WTC11 (cell line): ENCODE results near the gene PAM16. TPM values are rescaled to one million over a fixed set of nuclear protein-coding genes. Genes with fewer than 3 reads are reported as not detected.

Source experiments
- ATAC-seq: fragments of 200-7000 bp; cut with Tn5 transposase; 2 replicates; pipeline ENCODE4 v1.10.0; 2021; ENCODE audit warnings: mild to moderate bottlenecking, moderate library complexity
- CTCF ChIA-PET: fragments of 300-600 bp; sonication (Branson Sonifier 250); formaldehyde crosslinking; loops from one replicate; lab custom pipeline; 2021; ENCODE audit warnings: antibody characterized with exemption; lab: Charles Lee
- POLR2A ChIA-PET: fragments of 350-600 bp; sonication (Branson Sonifier 250); formaldehyde crosslinking; loops from one replicate; lab custom pipeline; 2021; ENCODE audit warnings: antibody characterized with exemption; lab: Charles Lee
- DNase-seq: peaks from one replicate; pipeline ENCODE4 v3.0.0; 2021; ENCODE audit warnings: low spot score
- H3K27ac Mint-ChIP-seq: 2 replicates; pipeline ENCODE4 v1.8.0; 2021; ENCODE audit warnings: mixed read lengths
- H3K27me3 Mint-ChIP-seq: 2 replicates; pipeline ENCODE4 v1.8.0; 2021; ENCODE audit warnings: low read depth, mild to moderate bottlenecking, moderate library complexity, mixed read lengths
- H3K36me3 Mint-ChIP-seq: 2 replicates; pipeline ENCODE4 v1.8.0; 2021; ENCODE audit warnings: mixed read lengths
- H3K4me1 Mint-ChIP-seq: 2 replicates; pipeline ENCODE4 v1.8.0; 2022; ENCODE audit warnings: mixed read lengths
- H3K4me3 Mint-ChIP-seq: 2 replicates; pipeline ENCODE4 v1.8.0; 2021; ENCODE audit warnings: mild to moderate bottlenecking, moderate library complexity, mixed read lengths
- H3K9me3 Mint-ChIP-seq: 2 replicates; pipeline ENCODE4 v1.8.0; 2021; ENCODE audit warnings: mixed read lengths
- FOXJ3 ChIP-seq: sonication (generic); formaldehyde crosslinking; IDR thresholded peaks from 2 replicates; pipeline ENCODE4 v1.9.0; 2021; ENCODE audit warnings: missing genetic modification reagents, mild to moderate bottlenecking, borderline replicate concordance
- RORB ChIP-seq: fragments of 250-450 bp; sonication (Bioruptor Pico); IDR thresholded peaks from 2 replicates; pipeline ENCODE4 v1.9.0; 2021; ENCODE audit warnings: mild to moderate bottlenecking
- ZNF219 ChIP-seq: sonication (generic); formaldehyde crosslinking; IDR thresholded peaks from 2 replicates; pipeline ENCODE4 v1.8.0; 2023; ENCODE audit warnings: missing genetic modification reagents, mild to moderate bottlenecking, borderline replicate concordance
- ZNF232 ChIP-seq: sonication (generic); formaldehyde crosslinking; IDR thresholded peaks from 2 replicates; pipeline ENCODE4 v1.8.0; 2022; ENCODE audit warnings: mild to moderate bottlenecking, missing genetic modification reagents
- total RNA-seq: library from RNA; stranded (reverse); gene quantifications from 3 replicates; pipeline ENCODE4 v1.2.3, GENCODE V29; 2021
- TF ChIP-seq, protein P1 (sequence below): sonication (generic); formaldehyde crosslinking; IDR thresholded peaks from 2 replicates; pipeline ENCODE4 v1.8.0; 2022; ENCODE audit warnings: missing genetic modification reagents
- TF ChIP-seq, protein P2 (sequence below): sonication (generic); formaldehyde crosslinking; IDR thresholded peaks from 2 replicates; pipeline ENCODE4 v1.8.1; 2022; ENCODE audit warnings: low read depth, missing genetic modification reagents, borderline replicate concordance
- TF ChIP-seq, protein P3 (sequence below): fragments of 200-600 bp; IDR thresholded peaks from 2 replicates; pipeline ENCODE4 v1.8.0; 2022; ENCODE audit warnings: antibody characterized with exemption
- TF ChIP-seq, protein P4 (sequence below): sonication (generic); formaldehyde crosslinking; IDR thresholded peaks from 2 replicates; pipeline ENCODE4 v1.8.1; 2022; ENCODE audit warnings: low read depth, mild to moderate bottlenecking, moderate library complexity, missing genetic modification reagents, borderline replicate concordance
- TF ChIP-seq, protein P5 (sequence below): sonication (generic); formaldehyde crosslinking; IDR thresholded peaks from 2 replicates; pipeline ENCODE4 v1.8.1; 2023; ENCODE audit warnings: mild to moderate bottlenecking, missing genetic modification reagents, borderline replicate concordance
- TF ChIP-seq, protein P6 (sequence below): sonication (generic); formaldehyde crosslinking; IDR thresholded peaks from 2 replicates; pipeline ENCODE4 v1.8.0; 2023; ENCODE audit warnings: missing genetic modification reagents, mild to moderate bottlenecking, borderline replicate concordance
- TF ChIP-seq, protein P7 (sequence below): sonication (generic); formaldehyde crosslinking; IDR thresholded peaks from 2 replicates; pipeline ENCODE4 v1.8.1; 2022; ENCODE audit warnings: missing genetic modification reagents, borderline replicate concordance

Gene PAM16
- total RNA-seq, 1 experiment from 2014 or later: 88.9 TPM

DNA sequence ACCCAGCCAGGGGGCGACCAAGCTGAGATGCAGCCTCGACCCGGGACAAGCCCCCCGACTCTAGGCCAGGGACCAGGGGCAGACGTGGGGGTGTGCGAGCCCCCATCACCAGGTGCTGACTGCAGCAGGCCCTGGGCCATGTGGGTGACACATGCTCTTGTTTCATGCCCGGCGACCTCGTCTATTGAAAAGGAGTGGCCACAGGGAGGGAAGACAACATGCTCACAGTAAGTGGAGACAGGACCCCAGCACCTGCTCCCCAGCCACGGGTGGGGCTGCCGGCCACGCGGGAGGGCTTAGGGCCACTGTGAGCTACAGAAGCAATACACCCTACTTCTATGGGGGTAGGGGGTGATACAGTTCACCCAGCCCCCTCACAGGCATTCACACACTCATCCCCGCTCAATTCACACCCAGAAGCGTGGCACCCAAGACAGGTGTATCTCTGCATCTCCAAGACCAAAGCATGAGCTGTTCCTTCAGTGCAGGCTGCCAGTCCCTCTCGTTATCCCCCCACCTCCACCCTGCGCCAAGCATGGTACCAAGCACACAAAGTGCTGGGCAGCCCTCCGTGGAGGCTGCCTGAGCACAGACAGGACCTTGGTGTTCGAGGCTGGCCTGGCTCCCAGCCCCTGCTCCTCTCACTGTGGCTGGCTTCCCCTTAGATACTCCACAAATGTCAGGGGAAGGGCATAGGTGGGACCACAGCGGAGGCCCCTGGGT lies 34.1 kb upstream of the PAM16 start (continued):
- TF ChIP-seq, protein P1, sequence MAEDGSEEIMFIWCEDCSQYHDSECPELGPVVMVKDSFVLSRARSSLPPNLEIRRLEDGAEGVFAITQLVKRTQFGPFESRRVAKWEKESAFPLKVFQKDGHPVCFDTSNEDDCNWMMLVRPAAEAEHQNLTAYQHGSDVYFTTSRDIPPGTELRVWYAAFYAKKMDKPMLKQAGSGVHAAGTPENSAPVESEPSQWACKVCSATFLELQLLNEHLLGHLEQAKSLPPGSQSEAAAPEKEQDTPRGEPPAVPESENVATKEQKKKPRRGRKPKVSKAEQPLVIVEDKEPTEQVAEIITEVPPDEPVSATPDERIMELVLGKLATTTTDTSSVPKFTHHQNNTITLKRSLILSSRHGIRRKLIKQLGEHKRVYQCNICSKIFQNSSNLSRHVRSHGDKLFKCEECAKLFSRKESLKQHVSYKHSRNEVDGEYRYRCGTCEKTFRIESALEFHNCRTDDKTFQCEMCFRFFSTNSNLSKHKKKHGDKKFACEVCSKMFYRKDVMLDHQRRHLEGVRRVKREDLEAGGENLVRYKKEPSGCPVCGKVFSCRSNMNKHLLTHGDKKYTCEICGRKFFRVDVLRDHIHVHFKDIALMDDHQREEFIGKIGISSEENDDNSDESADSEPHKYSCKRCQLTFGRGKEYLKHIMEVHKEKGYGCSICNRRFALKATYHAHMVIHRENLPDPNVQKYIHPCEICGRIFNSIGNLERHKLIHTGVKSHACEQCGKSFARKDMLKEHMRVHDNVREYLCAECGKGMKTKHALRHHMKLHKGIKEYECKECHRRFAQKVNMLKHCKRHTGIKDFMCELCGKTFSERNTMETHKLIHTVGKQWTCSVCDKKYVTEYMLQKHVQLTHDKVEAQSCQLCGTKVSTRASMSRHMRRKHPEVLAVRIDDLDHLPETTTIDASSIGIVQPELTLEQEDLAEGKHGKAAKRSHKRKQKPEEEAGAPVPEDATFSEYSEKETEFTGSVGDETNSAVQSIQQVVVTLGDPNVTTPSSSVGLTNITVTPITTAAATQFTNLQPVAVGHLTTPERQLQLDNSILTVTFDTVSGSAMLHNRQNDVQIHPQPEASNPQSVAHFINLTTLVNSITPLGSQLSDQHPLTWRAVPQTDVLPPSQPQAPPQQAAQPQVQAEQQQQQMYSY (CRISPR knock-in tag): no peak

DNA sequence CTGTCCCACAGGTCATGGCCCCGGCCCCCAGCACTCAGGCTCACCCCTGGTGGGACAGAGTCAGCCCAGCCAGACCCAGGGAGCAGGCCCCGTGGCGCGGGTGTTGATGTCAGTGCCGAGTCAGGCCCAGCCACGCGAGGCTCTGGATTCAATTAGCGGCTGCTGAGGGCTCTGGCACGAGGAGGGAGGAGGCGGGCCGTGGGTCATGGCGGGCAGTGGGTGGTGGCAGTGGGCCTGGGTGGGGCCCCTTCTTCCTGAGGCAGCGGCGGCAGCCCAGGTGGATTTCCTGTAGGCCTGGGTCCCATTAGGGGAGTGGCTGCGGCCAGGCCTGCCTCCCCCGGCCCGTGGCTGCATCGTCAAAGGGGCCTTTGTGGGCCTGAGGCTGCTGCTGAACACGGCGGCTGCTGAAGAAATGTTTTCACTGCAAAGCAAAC lies 33.4 kb upstream of the PAM16 start:
- TF ChIP-seq, protein P2, sequence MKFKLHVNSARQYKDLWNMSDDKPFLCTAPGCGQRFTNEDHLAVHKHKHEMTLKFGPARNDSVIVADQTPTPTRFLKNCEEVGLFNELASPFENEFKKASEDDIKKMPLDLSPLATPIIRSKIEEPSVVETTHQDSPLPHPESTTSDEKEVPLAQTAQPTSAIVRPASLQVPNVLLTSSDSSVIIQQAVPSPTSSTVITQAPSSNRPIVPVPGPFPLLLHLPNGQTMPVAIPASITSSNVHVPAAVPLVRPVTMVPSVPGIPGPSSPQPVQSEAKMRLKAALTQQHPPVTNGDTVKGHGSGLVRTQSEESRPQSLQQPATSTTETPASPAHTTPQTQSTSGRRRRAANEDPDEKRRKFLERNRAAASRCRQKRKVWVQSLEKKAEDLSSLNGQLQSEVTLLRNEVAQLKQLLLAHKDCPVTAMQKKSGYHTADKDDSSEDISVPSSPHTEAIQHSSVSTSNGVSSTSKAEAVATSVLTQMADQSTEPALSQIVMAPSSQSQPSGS: no peak
- TF ChIP-seq, protein P3, sequence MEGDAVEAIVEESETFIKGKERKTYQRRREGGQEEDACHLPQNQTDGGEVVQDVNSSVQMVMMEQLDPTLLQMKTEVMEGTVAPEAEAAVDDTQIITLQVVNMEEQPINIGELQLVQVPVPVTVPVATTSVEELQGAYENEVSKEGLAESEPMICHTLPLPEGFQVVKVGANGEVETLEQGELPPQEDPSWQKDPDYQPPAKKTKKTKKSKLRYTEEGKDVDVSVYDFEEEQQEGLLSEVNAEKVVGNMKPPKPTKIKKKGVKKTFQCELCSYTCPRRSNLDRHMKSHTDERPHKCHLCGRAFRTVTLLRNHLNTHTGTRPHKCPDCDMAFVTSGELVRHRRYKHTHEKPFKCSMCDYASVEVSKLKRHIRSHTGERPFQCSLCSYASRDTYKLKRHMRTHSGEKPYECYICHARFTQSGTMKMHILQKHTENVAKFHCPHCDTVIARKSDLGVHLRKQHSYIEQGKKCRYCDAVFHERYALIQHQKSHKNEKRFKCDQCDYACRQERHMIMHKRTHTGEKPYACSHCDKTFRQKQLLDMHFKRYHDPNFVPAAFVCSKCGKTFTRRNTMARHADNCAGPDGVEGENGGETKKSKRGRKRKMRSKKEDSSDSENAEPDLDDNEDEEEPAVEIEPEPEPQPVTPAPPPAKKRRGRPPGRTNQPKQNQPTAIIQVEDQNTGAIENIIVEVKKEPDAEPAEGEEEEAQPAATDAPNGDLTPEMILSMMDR: no peak
- TF ChIP-seq, protein P4, sequence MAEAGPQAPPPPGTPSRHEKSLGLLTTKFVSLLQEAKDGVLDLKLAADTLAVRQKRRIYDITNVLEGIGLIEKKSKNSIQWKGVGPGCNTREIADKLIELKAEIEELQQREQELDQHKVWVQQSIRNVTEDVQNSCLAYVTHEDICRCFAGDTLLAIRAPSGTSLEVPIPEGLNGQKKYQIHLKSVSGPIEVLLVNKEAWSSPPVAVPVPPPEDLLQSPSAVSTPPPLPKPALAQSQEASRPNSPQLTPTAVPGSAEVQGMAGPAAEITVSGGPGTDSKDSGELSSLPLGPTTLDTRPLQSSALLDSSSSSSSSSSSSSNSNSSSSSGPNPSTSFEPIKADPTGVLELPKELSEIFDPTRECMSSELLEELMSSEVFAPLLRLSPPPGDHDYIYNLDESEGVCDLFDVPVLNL (CRISPR knock-in tag): no peak
- TF ChIP-seq ZNF219 (CRISPR knock-in tag) (no peak), ZNF232 (CRISPR knock-in tag) (no peak), FOXJ3 (CRISPR knock-in tag) (no peak), RORB (CRISPR knock-in tag) (no peak)
- TF ChIP-seq, protein P5, sequence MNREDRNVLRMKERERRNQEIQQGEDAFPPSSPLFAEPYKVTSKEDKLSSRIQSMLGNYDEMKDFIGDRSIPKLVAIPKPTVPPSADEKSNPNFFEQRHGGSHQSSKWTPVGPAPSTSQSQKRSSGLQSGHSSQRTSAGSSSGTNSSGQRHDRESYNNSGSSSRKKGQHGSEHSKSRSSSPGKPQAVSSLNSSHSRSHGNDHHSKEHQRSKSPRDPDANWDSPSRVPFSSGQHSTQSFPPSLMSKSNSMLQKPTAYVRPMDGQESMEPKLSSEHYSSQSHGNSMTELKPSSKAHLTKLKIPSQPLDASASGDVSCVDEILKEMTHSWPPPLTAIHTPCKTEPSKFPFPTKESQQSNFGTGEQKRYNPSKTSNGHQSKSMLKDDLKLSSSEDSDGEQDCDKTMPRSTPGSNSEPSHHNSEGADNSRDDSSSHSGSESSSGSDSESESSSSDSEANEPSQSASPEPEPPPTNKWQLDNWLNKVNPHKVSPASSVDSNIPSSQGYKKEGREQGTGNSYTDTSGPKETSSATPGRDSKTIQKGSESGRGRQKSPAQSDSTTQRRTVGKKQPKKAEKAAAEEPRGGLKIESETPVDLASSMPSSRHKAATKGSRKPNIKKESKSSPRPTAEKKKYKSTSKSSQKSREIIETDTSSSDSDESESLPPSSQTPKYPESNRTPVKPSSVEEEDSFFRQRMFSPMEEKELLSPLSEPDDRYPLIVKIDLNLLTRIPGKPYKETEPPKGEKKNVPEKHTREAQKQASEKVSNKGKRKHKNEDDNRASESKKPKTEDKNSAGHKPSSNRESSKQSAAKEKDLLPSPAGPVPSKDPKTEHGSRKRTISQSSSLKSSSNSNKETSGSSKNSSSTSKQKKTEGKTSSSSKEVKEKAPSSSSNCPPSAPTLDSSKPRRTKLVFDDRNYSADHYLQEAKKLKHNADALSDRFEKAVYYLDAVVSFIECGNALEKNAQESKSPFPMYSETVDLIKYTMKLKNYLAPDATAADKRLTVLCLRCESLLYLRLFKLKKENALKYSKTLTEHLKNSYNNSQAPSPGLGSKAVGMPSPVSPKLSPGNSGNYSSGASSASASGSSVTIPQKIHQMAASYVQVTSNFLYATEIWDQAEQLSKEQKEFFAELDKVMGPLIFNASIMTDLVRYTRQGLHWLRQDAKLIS (CRISPR knock-in tag): no peak
- TF ChIP-seq, protein P6, sequence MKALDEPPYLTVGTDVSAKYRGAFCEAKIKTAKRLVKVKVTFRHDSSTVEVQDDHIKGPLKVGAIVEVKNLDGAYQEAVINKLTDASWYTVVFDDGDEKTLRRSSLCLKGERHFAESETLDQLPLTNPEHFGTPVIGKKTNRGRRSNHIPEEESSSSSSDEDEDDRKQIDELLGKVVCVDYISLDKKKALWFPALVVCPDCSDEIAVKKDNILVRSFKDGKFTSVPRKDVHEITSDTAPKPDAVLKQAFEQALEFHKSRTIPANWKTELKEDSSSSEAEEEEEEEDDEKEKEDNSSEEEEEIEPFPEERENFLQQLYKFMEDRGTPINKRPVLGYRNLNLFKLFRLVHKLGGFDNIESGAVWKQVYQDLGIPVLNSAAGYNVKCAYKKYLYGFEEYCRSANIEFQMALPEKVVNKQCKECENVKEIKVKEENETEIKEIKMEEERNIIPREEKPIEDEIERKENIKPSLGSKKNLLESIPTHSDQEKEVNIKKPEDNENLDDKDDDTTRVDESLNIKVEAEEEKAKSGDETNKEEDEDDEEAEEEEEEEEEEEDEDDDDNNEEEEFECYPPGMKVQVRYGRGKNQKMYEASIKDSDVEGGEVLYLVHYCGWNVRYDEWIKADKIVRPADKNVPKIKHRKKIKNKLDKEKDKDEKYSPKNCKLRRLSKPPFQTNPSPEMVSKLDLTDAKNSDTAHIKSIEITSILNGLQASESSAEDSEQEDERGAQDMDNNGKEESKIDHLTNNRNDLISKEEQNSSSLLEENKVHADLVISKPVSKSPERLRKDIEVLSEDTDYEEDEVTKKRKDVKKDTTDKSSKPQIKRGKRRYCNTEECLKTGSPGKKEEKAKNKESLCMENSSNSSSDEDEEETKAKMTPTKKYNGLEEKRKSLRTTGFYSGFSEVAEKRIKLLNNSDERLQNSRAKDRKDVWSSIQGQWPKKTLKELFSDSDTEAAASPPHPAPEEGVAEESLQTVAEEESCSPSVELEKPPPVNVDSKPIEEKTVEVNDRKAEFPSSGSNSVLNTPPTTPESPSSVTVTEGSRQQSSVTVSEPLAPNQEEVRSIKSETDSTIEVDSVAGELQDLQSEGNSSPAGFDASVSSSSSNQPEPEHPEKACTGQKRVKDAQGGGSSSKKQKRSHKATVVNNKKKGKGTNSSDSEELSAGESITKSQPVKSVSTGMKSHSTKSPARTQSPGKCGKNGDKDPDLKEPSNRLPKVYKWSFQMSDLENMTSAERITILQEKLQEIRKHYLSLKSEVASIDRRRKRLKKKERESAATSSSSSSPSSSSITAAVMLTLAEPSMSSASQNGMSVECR (CRISPR knock-in tag): no peak
- TF ChIP-seq, protein P7, sequence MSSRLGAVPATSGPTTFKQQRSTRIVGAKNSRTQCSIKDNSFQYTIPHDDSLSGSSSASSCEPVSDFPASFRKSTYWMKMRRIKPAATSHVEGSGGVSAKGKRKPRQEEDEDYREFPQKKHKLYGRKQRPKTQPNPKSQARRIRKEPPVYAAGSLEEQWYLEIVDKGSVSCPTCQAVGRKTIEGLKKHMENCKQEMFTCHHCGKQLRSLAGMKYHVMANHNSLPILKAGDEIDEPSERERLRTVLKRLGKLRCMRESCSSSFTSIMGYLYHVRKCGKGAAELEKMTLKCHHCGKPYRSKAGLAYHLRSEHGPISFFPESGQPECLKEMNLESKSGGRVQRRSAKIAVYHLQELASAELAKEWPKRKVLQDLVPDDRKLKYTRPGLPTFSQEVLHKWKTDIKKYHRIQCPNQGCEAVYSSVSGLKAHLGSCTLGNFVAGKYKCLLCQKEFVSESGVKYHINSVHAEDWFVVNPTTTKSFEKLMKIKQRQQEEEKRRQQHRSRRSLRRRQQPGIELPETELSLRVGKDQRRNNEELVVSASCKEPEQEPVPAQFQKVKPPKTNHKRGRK (CRISPR knock-in tag): no peak
- ChIA-PET CTCF (interaction anchor here (0.8 to 1.4 kb wide), 2 partner anchors 18 to 25 kb away, joined by 3 read pairs; no protein-coding TSS in a partner anchor), POLR2A (no interaction called here)
- ATAC-seq: no peak
- peaks cover 14% of the 10 kb centered on the region for H3K4me1 Mint-ChIP-seq
- no peak overlapping the region for H3K4me3 Mint-ChIP-seq
- no peaks in the 10 kb centered on the region for H3K27me3 Mint-ChIP-seq
- H3K9me3 Mint-ChIP-seq: no peaks in the 10 kb centered on the region
- H3K27ac Mint-ChIP-seq: no peak overlapping the region
- H3K36me3 Mint-ChIP-seq: no peaks in the 10 kb centered on the region
- no peak for DNase-seq
